ENCODE results near the gene YBX1. TPM values are rescaled to one million over a fixed set of nuclear protein-coding genes. Genes with fewer than 3 reads are reported as not detected.

The YBX1 gene
- total and polyA plus RNA-seq, 2 of the 13 experiments (the other 11 are each of a cell fraction or from before 2014, with no cell fraction given), result 339 to 628 TPM

- TF ChIP-seq ZNF704 (CRISPR knock-in tag; IDR thresholded peaks at IDR 0.05; ENCODE audit: borderline replicate concordance) (no peak; the same call in 1 of the 2 replicates), CCAR2 (optimal IDR thresholded peaks at IDR 0.05; ENCODE audit: low read depth, low read length) (no peak), NRL (CRISPR knock-in tag; IDR thresholded peaks at IDR 0.05; ENCODE audit: borderline replicate concordance) (peak; percentile 71; the same call in 1 of the 2 replicates), HNF1B (CRISPR knock-in tag; IDR thresholded peaks at IDR 0.05) (peak; percentile 93), HDAC1 (CRISPR knock-in tag; IDR thresholded peaks at IDR 0.05) (peak; percentile 99), ZNF749 (CRISPR knock-in tag; IDR thresholded peaks at IDR 0.05; ENCODE audit: borderline replicate concordance) (peak; percentile 68; the same call in 1 of the 2 replicates), ZNF564 (CRISPR knock-in tag; IDR thresholded peaks at IDR 0.05) (peak; percentile 79; the same call in 1 of the 2 replicates), THRA (CRISPR knock-in tag; IDR thresholded peaks at IDR 0.05; ENCODE audit: borderline replicate concordance) (no peak), FOXA1 (IDR thresholded peaks at IDR 0.05) (no peak), FOXA1 (CRISPR knock-in tag; IDR thresholded peaks at IDR 0.05) (peak; percentile 30; the same call in 1 of the 2 replicates), NKX3-1 (CRISPR knock-in tag; IDR thresholded peaks at IDR 0.05) (no peak), PRPF4 (IDR thresholded peaks at IDR 0.05; ENCODE audit: low read depth, low read length, poor library complexity, severe bottlenecking) (no peak), HINFP (CRISPR knock-in tag; IDR thresholded peaks at IDR 0.05; ENCODE audit: low read depth) (peak; percentile 98), ZNF574 (CRISPR knock-in tag; IDR thresholded peaks at IDR 0.05) (peak; percentile 97), ZHX1 (CRISPR knock-in tag; IDR thresholded peaks at IDR 0.05; ENCODE audit: low read depth) (peak; percentile 85)
Observed at GRCh38 chr1:42657981-42658876, 24.0 kb upstream of the YBX1 start, which contains the start of gene PPIH (continued).

Measured in HepG2 (cell line).